DOHH2 (cell line): ENCODE results near the gene CAMTA2.

Experiments used
- H3F3A ChIP-seq: fragments of 200-600 bp; sonication (generic), shearing (Covaris generic); 2 replicates; pipeline ENCODE4 v1.6.0; 2016; ENCODE audit warnings: antibody characterized with exemption, mild to moderate bottlenecking; ENCODE audit not compliant: control insufficient read depth, insufficient read depth
- H3K27ac ChIP-seq: fragments of 200-600 bp; sonication (generic); 2 replicates; pipeline ENCODE4 v1.5.1; 2014; ENCODE audit warnings: low read depth, mild to moderate bottlenecking, low read length, moderate library complexity
- H3K27me3 ChIP-seq: fragments of 200-600 bp; sonication (generic); 2 replicates; pipeline ENCODE4 v1.6.1; 2014; ENCODE audit warnings: mild to moderate bottlenecking, low read length, mixed read lengths; ENCODE audit not compliant: control insufficient read depth
- H3K36me3 ChIP-seq: fragments of 200-600 bp; sonication (generic); 2 replicates; pipeline ENCODE4 v1.6.1; 2014; ENCODE audit warnings: mild to moderate bottlenecking, low read length, moderate library complexity, mixed read lengths; ENCODE audit not compliant: control insufficient read depth
- H3K4me1 ChIP-seq: fragments of 200-600 bp; sonication (generic); 2 replicates; pipeline ENCODE4 v1.6.1; 2014; ENCODE audit warnings: mild to moderate bottlenecking, low read length, mixed read lengths; ENCODE audit not compliant: control insufficient read depth
- H3K4me2 ChIP-seq: fragments of 200-600 bp; sonication (generic); 2 replicates; pipeline ENCODE4 v1.6.0; 2014; ENCODE audit warnings: mild to moderate bottlenecking, low read length, moderate library complexity
- H3K4me3 ChIP-seq: fragments of 200-600 bp; sonication (generic); 2 replicates; pipeline ENCODE4 v1.5.1; 2014; ENCODE audit warnings: mild to moderate bottlenecking, low read length, mixed read lengths
- H3K79me2 ChIP-seq: fragments of 200-600 bp; sonication (generic); 2 replicates; pipeline ENCODE4 v1.6.1; 2014; ENCODE audit warnings: mild to moderate bottlenecking, low read length, mixed read lengths; ENCODE audit not compliant: control insufficient read depth
- H3K9me2 ChIP-seq: fragments of 200-600 bp; sonication (generic); replicated peaks from 2 replicates; pipeline ENCODE4 v1.6.1; 2014; ENCODE audit warnings: mild to moderate bottlenecking, low read length, mixed read lengths; ENCODE audit not compliant: control insufficient read depth
- H3K9me3 ChIP-seq: fragments of 200-600 bp; sonication (generic); 2 replicates; pipeline ENCODE4 v1.6.1; 2014; ENCODE audit warnings: antibody characterized with exemption, low read length, mixed read lengths; ENCODE audit not compliant: control insufficient read depth, insufficient read depth
- H4K20me1 ChIP-seq: fragments of 200-600 bp; sonication (generic); 2 replicates; pipeline ENCODE4 v1.6.0; 2014; ENCODE audit warnings: low read depth, mild to moderate bottlenecking, antibody characterized with exemption, low read length, moderate library complexity; ENCODE audit not compliant: control insufficient read depth, insufficient read depth
- EZH2phosphoT487 ChIP-seq: fragments of 200-600 bp; sonication (generic); IDR thresholded peaks from 2 replicates; pipeline ENCODE4 v1.6.1; 2017; ENCODE audit warnings: borderline replicate concordance, mild to moderate bottlenecking, antibody characterized with exemption, low read length, moderate library complexity, mixed read lengths
- TF ChIP-seq, protein P1 (sequence below): fragments of 200-600 bp; sonication (generic); IDR thresholded peaks from one replicate; pipeline ENCODE4 v1.5.1; 2014; ENCODE audit warnings: antibody characterized with exemption, mild to moderate bottlenecking, low read depth, low read length; ENCODE audit not compliant: poor library complexity, severe bottlenecking

Gene CAMTA2

DNA sequence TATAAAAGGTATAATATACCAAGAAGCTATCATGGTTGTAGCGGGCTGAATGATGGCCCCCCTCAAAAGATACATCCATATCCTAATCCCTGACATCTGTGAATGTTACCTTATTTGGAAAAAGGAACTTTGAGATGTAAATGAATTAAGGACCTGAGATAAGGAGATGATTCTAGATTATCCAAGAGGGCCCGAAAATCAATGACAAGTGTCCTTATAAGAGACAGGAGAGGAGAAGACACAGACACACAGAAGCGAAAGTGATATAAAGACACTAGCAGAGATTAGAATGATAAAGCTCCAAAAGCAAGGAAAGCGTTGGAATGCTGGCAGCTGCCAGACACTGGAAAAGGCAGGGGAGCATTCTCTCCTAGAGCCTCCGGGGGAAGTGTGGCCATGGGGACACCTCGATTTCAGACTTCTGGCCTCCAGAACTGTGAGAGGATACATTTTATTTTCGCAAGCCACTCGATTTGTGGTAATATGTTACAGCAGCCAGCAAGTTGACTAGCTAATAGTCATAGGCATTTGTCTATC lies 67.9 kb downstream of the CAMTA2 start:
- TF ChIP-seq, protein P1, sequence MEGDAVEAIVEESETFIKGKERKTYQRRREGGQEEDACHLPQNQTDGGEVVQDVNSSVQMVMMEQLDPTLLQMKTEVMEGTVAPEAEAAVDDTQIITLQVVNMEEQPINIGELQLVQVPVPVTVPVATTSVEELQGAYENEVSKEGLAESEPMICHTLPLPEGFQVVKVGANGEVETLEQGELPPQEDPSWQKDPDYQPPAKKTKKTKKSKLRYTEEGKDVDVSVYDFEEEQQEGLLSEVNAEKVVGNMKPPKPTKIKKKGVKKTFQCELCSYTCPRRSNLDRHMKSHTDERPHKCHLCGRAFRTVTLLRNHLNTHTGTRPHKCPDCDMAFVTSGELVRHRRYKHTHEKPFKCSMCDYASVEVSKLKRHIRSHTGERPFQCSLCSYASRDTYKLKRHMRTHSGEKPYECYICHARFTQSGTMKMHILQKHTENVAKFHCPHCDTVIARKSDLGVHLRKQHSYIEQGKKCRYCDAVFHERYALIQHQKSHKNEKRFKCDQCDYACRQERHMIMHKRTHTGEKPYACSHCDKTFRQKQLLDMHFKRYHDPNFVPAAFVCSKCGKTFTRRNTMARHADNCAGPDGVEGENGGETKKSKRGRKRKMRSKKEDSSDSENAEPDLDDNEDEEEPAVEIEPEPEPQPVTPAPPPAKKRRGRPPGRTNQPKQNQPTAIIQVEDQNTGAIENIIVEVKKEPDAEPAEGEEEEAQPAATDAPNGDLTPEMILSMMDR: no peak
- TF ChIP-seq EZH2phosphoT487: no peak
- Histone ChIP-seq H3K9me2 (no peaks in the 10 kb centered on the region), H3K27me3 (no peaks in the 10 kb centered on the region), H3K4me3 (no peak overlapping the region), H4K20me1 (no peaks in the 10 kb centered on the region), H3K4me1 (no peaks in the 10 kb centered on the region), H3K4me2 (no peak overlapping the region), H3K79me2 (no peaks in the 10 kb centered on the region), H3K27ac (no peak overlapping the region), H3F3A (no peaks in the 10 kb centered on the region), H3K36me3 (no peaks in the 10 kb centered on the region), H3K9me3 (no peaks in the 10 kb centered on the region)
